GM18519 (cell line): ENCODE measurements around the gene MS4A1.
"Not testable (repeated sequence)": the region's sequence is repeated elsewhere in the genome, so short reads cannot be mapped to it uniquely, and the experiment has no call there.

Experiments
- ATAC-seq: cut with Tn5 transposase; IDR thresholded peaks from one replicate; pipeline ENCODE4 v1.9.1; 2021; ENCODE audit warnings: mild to moderate bottlenecking, moderate library complexity; ENCODE audit not compliant: unreplicated experiment, low FRiP score

Gene MS4A1

GRCh38 chr11:60500276-60500910 is 44.7 kb downstream of the MS4A1 start:
- ATAC-seq, result no peak

DNA sequence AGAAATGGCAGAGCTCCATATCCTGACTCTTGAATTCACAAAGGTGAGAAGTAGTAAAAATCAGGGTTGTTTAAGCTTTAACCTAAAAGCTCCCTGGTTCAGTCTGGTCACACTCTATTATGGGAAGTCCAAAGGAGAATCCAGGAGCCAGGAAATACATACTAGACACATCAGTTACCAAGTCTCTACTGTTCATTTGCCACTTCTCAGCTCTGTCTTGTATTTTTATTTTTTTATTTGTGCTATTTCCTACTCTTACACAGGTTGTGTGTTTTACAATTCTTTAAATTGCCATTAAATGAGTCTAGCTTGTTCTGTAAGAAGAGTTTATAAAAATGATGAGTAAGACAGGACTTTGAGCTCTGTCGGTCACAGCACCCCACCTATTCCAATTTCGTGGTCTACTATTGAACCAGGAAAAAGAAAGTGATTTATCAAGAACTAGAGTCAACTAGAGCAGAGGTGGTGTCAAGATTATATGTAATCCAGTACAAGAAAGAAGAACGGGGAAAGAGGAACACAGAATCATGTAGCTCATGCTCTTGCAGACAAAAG is 46.7 kb downstream of the MS4A1 start:
- no peak for ATAC-seq

DNA sequence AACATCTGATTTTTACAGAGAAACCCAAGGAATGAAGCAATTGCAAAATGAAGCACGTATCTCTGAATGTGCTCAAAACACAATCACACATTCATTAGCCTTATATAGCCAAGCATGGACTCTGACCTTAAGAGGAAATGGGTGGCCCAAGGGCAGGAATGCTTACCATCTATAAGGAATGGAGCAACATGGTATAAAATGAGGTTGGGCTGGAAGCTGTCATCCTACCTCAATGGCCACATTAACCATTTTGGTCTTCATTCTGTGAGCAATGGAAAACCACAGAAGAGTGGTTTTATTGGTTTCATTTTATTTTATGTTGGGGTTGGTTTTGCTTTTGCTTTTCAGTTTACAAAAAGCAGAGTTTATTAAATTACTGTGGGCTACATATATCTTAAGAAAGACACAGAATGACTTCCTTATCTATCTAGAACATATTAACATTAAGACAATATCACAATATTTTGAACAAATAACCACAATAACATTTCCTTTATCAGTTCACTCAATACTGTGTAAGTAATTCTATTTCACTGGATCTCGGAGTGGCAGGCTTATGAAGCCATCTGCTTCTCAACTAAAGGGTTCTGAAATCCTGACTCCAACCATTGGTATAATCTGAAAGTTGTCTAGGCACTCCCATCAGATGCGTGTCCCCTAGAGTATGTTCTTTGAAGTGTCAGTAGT is 48.7 kb downstream of the MS4A1 start:
- ATAC-seq, result no peak

DNA sequence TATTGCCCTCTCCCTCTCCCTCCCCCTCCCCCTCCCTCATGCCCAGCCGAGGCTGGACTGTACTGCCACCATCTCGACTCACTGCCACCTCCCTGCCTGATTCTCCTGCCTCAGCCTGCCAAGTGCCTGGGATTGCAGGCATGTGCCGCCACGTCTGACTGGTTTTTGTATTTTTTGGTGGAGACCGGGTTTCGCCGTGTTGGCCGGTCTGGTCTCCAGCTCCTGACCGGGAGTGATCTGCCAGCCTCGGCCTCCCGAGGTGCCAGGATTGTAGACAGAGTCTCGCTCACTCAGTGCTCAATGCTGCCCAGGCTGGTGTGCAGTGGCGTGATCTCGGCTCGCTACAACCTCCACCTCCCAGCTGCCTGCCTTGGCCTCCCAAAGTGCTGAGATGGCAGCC is 54.0 kb downstream of the MS4A1 start:
- ATAC-seq, result not testable (repeated sequence)

GRCh38 chr11:60510209-60510608 is 54.6 kb downstream of the MS4A1 start:
- ATAC-seq, result not testable (repeated sequence)

DNA sequence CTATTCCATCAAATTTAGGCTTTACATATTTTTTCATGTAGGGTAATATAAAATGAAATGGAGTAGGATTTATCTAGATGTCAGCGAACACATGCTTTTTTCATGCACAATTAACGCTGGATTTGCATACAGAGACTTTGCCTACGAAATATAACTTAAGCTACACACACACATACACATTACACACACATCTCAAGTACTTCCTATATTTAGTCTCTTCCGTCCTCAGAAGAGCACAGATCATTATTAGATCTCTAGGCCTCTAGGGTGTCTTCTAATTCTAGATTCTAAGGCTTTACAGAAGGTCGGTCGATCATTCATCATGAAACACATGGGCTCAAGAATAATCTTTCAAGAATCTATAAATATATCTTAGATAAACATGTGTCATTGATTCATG is 55.7 kb downstream of the MS4A1 start:
- no peak for ATAC-seq

- ATAC-seq, result no peak
Observed at GRCh38 chr11:60512651-60513225, 57.1 kb downstream of the MS4A1 start.

GRCh38 chr11:60513496-60514460 is 58.1 kb downstream of the MS4A1 start:
- ATAC-seq, result no peak

GRCh38 chr11:60515144-60515855 is 59.7 kb downstream of the MS4A1 start, which contains the start of gene MS4A13:
TSS of gene MS4A13 (plus strand) at chr11:60515392. CDS start at chr11:60518084, 2,692 bp downstream.
- no peak for ATAC-seq
